Measurements from ENCODE around the gene KCNMB4. TPM values are rescaled to one million over a fixed set of nuclear protein-coding genes. Genes with fewer than 3 reads are reported as not detected.

The KCNMB4 gene
- total and polyA plus RNA-seq, 4 experiments from 2014 or later: 0.34 to 1.1 (median 0.58) TPM

DNA sequence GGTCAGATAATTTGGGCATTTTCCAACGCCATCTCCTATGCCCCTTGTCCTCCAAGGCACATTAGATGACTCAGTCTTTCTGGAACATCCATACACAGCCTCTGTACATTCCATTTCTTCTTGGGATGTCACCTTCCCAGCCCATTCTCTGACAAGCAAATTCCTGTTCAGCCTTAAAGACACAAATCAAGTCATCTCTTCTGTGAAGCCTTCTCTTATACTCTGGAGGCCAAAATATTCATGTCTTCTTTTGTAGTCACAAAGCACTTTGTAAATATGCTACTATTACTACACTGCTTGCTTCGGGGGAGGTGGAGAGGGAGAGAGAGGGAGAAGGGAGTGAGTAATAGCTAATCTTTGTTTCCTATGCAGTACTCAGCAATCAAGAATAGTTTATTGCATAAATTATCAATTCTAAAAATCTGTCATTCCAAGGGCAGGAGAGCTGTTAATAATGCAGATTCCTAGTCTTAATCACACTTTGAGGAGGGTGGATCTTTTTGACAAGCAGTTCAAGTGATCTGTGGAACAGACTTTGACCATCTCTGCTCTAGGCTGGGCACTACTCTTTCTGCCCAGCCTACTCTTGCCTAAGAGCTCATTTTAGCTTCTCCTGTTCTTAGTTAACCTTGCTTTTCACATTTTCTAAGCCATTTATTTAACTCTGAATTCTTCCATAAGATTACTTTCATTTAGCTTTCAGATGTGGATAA, 27.9 kb downstream of the KCNMB4 start:
- Histone ChIP-seq H3K4me3 (ENCODE audit: low read length in 2 of 2) (no peak overlapping the region), H3K4me1 (ENCODE audit: insufficient read depth, low read length) (no peaks in the 10 kb centered on the region), H3K27me3 (ENCODE audit: insufficient read depth, low read length) (no peaks in the 10 kb centered on the region), H3K27ac (ENCODE audit: low read depth, low read length) (no peak overlapping the region), H3K9me3 (ENCODE audit: control insufficient read depth in 1 of 2, low read length in 2 of 2) (no peaks in the 10 kb centered on the region), H3K36me3 (ENCODE audit: insufficient read depth, low read length) (no peaks in the 10 kb centered on the region)
- intact Hi-C loops (cut with micrococcal nuclease): no loop called here
- H3K27ac Mint-ChIP-seq: no peak overlapping the region
- H3K4me1 Mint-ChIP-seq: no peaks in the 10 kb centered on the region
- CTCF ChIA-PET (ENCODE audit: partially characterized antibody): no interaction called here
- H3K4me3 Mint-ChIP-seq: no peak overlapping the region
- H3K36me3 Mint-ChIP-seq: peaks cover 0 to 4% of the 10 kb centered on the region in 2 donors
- peaks cover 0 to 6% (median 1%) of the 10 kb centered on the region in 8 donors for H3K9me3 Mint-ChIP-seq
- no peaks in the 10 kb centered on the region for H3K27me3 Mint-ChIP-seq
- POLR2A ChIA-PET (ENCODE audit: partially characterized antibody): no interaction called here
- no peak for DNase-seq

- Mint-ChIP-seq H3K9me3 (no peaks in the 10 kb centered on the region), H3K27ac (no peak overlapping the region), H3K36me3 (peaks cover 0 to 13% of the 10 kb centered on the region in 2 donors), H3K4me1 (no peaks in the 10 kb centered on the region), H3K4me3 (no peak overlapping the region), H3K27me3 (no peaks in the 10 kb centered on the region)
- Histone ChIP-seq H3K36me3 (ENCODE audit: insufficient read depth, low read length) (no peaks in the 10 kb centered on the region), H3K9me3 (ENCODE audit: control insufficient read depth in 1 of 2, low read length in 2 of 2) (no peaks in the 10 kb centered on the region), H3K27me3 (ENCODE audit: insufficient read depth, low read length) (no peaks in the 10 kb centered on the region), H3K4me3 (ENCODE audit: low read length in 2 of 2) (no peak overlapping the region), H3K27ac (ENCODE audit: low read depth, low read length) (no peak overlapping the region), H3K4me1 (ENCODE audit: insufficient read depth, low read length) (no peaks in the 10 kb centered on the region)
- ChIA-PET CTCF (ENCODE audit: partially characterized antibody) (no interaction called here), POLR2A (ENCODE audit: partially characterized antibody) (no interaction called here)
- no peak for DNase-seq
- intact Hi-C loops (cut with micrococcal nuclease): no loop called here
These were observed 31.9 kb downstream of the KCNMB4 start for GRCh38 chr12:70398002-70398401.

DNA sequence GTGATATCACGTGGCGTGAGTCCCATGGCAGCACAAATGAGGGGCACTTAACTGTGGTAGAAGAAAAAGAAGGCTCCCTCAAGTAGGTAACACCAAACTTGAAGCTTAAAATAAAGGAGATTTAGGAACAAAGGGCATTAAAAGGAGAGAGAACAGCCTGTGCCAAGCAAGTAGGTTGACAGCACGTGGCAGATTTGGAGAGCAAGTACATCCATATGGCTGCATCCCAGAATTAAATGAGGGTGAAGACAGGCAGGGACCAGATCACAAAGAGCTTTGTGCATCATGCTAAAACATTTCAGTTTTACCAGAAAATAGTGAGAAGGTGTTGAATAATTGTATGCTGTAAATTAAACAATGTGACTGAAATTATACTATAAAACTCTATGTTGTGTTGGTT, 32.8 kb downstream of the KCNMB4 start:
- intact Hi-C loops (cut with micrococcal nuclease): no loop called here
- ChIA-PET POLR2A (ENCODE audit: partially characterized antibody) (no interaction called here), CTCF (ENCODE audit: partially characterized antibody) (no interaction called here)
- Mint-ChIP-seq H3K9me3 (no peaks in the 10 kb centered on the region), H3K36me3 (peaks cover 0 to 13% of the 10 kb centered on the region in 2 donors), H3K27me3 (no peaks in the 10 kb centered on the region), H3K27ac (no peak overlapping the region), H3K4me3 (no peak overlapping the region), H3K4me1 (no peaks in the 10 kb centered on the region)
- Histone ChIP-seq H3K9me3 (ENCODE audit: control insufficient read depth in 1 of 2, low read length in 2 of 2) (no peaks in the 10 kb centered on the region), H3K27ac (ENCODE audit: low read depth, low read length) (no peak overlapping the region), H3K4me3 (ENCODE audit: low read length in 2 of 2) (no peak overlapping the region), H3K27me3 (ENCODE audit: insufficient read depth, low read length) (no peaks in the 10 kb centered on the region), H3K4me1 (ENCODE audit: insufficient read depth, low read length) (no peaks in the 10 kb centered on the region), H3K36me3 (ENCODE audit: insufficient read depth, low read length) (no peaks in the 10 kb centered on the region)
- no peak for DNase-seq

GRCh38 chr12:70399311-70399710, 33.2 kb downstream of the KCNMB4 start:
- no peak for DNase-seq

GRCh38 chr12:70400124-70400523, 34.0 kb downstream of the KCNMB4 start:
- CTCF ChIA-PET (ENCODE audit: partially characterized antibody): no interaction called here
- intact Hi-C loops (cut with micrococcal nuclease): no loop called here
- Histone ChIP-seq H3K27ac (ENCODE audit: low read depth, low read length) (no peak overlapping the region), H3K4me1 (ENCODE audit: insufficient read depth, low read length) (no peaks in the 10 kb centered on the region), H3K36me3 (ENCODE audit: insufficient read depth, low read length) (no peaks in the 10 kb centered on the region), H3K27me3 (ENCODE audit: insufficient read depth, low read length) (no peaks in the 10 kb centered on the region), H3K4me3 (ENCODE audit: low read length in 2 of 2) (no peak overlapping the region), H3K9me3 (ENCODE audit: control insufficient read depth in 1 of 2, low read length in 2 of 2) (no peaks in the 10 kb centered on the region)
- no peak overlapping the region for H3K4me3 Mint-ChIP-seq
- H3K4me1 Mint-ChIP-seq: no peaks in the 10 kb centered on the region
- H3K27ac Mint-ChIP-seq: no peak overlapping the region
- H3K9me3 Mint-ChIP-seq: no peaks in the 10 kb centered on the region
- POLR2A ChIA-PET (ENCODE audit: partially characterized antibody): no interaction called here
- peaks cover 0 to 13% of the 10 kb centered on the region in 2 donors for H3K36me3 Mint-ChIP-seq
- no peaks in the 10 kb centered on the region for H3K27me3 Mint-ChIP-seq
- no peak for DNase-seq

More at GRCh38 chr12:70399311-70399710, 33.2 kb downstream of the KCNMB4 start:
- no peak overlapping the region for H3K4me3 Mint-ChIP-seq
- Histone ChIP-seq H3K27ac (ENCODE audit: low read depth, low read length) (no peak overlapping the region), H3K4me3 (ENCODE audit: low read length in 2 of 2) (no peak overlapping the region), H3K27me3 (ENCODE audit: insufficient read depth, low read length) (no peaks in the 10 kb centered on the region), H3K4me1 (ENCODE audit: insufficient read depth, low read length) (no peaks in the 10 kb centered on the region), H3K9me3 (ENCODE audit: control insufficient read depth in 1 of 2, low read length in 2 of 2) (no peaks in the 10 kb centered on the region), H3K36me3 (ENCODE audit: insufficient read depth, low read length) (no peaks in the 10 kb centered on the region)
- intact Hi-C loops (cut with micrococcal nuclease): no loop called here
- POLR2A ChIA-PET (ENCODE audit: partially characterized antibody): no interaction called here
- CTCF ChIA-PET (ENCODE audit: partially characterized antibody): no interaction called here
- peaks cover 0 to 13% of the 10 kb centered on the region in 2 donors for H3K36me3 Mint-ChIP-seq
- no peaks in the 10 kb centered on the region for H3K27me3 Mint-ChIP-seq
- no peaks in the 10 kb centered on the region for H3K4me1 Mint-ChIP-seq
- no peaks in the 10 kb centered on the region for H3K9me3 Mint-ChIP-seq
- no peak overlapping the region for H3K27ac Mint-ChIP-seq

- no peaks in the 10 kb centered on the region for H3K27me3 ChIP-seq (ENCODE audit: insufficient read depth, low read length)
- H3K4me1 ChIP-seq (ENCODE audit: insufficient read depth, low read length): no peaks in the 10 kb centered on the region
- Mint-ChIP-seq H3K4me1 (no peaks in the 10 kb centered on the region), H3K9me3 (no peaks in the 10 kb centered on the region), H3K36me3 (peaks cover 0 to 13% of the 10 kb centered on the region in 2 donors), H3K4me3 (no peak overlapping the region), H3K27ac (no peak overlapping the region), H3K27me3 (no peaks in the 10 kb centered on the region)
- no peaks in the 10 kb centered on the region for H3K36me3 ChIP-seq (ENCODE audit: insufficient read depth, low read length)
- DNase-seq: no peak
- intact Hi-C loops (cut with micrococcal nuclease): no loop called here
- no peak overlapping the region for H3K27ac ChIP-seq (ENCODE audit: low read depth, low read length)
- H3K4me3 ChIP-seq (ENCODE audit: low read length in 2 of 2): no peak overlapping the region
- ChIA-PET CTCF (ENCODE audit: partially characterized antibody) (no interaction called here), POLR2A (ENCODE audit: partially characterized antibody) (no interaction called here)
- H3K9me3 ChIP-seq (ENCODE audit: control insufficient read depth in 1 of 2, low read length in 2 of 2): no peaks in the 10 kb centered on the region
These were observed 36.5 kb downstream of the KCNMB4 start for GRCh38 chr12:70402597-70402996.

DNA sequence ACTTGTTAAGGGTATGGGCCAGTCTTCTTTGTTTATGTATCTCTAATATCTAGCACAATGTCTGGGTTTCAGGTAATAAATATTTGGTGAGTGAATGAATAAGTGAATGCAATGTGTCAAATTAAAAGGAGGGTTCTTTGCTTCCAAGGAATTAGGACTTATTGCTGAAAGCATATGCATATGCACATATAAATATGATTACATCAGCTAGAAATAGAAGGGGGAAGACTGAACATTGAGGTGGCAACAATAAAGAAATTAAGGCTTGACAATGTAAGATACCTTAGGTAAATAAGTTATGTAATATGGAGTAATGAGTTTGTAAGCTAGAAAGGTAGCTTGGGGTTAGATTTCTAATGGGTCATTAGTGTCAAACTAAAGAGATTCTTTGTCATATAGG, 37.7 kb downstream of the KCNMB4 start:
- no peaks in the 10 kb centered on the region for H3K36me3 ChIP-seq (ENCODE audit: insufficient read depth, low read length)
- Mint-ChIP-seq H3K9me3 (no peaks in the 10 kb centered on the region), H3K4me3 (no peak overlapping the region), H3K27ac (no peak overlapping the region), H3K4me1 (no peaks in the 10 kb centered on the region), H3K36me3 (peaks cover 0 to 13% of the 10 kb centered on the region in 2 donors), H3K27me3 (no peaks in the 10 kb centered on the region)
- H3K27ac ChIP-seq (ENCODE audit: low read depth, low read length): no peak overlapping the region
- ChIA-PET CTCF (ENCODE audit: partially characterized antibody) (no interaction called here), POLR2A (ENCODE audit: partially characterized antibody) (no interaction called here)
- H3K9me3 ChIP-seq (ENCODE audit: control insufficient read depth in 1 of 2, low read length in 2 of 2): no peaks in the 10 kb centered on the region
- intact Hi-C loops (cut with micrococcal nuclease): no loop called here
- DNase-seq: no peak
- H3K4me1 ChIP-seq (ENCODE audit: insufficient read depth, low read length): no peaks in the 10 kb centered on the region
- H3K4me3 ChIP-seq (ENCODE audit: low read length in 2 of 2): no peak overlapping the region
- H3K27me3 ChIP-seq (ENCODE audit: insufficient read depth, low read length): no peaks in the 10 kb centered on the region
